OCI-M1 (cell line): ENCODE data around the gene USH1C.

ENCODE experiments used
- DNase-seq: peaks from one replicate; lab custom pipeline; 2025; lab: John Stamatoyannopoulos, UW

The USH1C gene

DNA sequence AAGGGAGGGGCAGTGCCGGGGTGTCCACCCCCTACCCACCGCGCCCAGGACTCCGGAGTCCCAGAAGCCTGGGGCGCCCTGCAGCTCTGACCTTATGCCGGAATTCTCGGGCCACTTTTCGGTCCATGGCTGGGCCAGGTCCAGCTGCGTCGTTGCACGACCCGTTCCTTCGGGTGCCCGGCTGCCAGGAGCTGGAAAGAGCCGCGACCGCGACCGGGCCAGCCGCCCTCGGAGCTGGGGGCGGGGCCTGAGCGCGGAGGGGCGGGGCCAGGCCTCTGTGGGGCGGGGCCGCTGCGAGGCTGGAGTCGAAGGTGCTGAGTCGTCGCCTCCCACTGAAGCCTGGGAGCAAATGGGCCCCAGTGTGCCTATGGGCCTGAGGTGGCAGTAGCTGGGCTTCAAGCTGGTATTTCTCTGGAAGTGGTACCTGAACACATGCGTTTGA, at the start of gene USH1C:
Gene USH1C, minus strand, starts transcription at position 236 of the 442 bp plus-strand sequence. Its CDS starts 109 bp downstream, at position 127.
- peak; percentile 8 for DNase-seq

DNA sequence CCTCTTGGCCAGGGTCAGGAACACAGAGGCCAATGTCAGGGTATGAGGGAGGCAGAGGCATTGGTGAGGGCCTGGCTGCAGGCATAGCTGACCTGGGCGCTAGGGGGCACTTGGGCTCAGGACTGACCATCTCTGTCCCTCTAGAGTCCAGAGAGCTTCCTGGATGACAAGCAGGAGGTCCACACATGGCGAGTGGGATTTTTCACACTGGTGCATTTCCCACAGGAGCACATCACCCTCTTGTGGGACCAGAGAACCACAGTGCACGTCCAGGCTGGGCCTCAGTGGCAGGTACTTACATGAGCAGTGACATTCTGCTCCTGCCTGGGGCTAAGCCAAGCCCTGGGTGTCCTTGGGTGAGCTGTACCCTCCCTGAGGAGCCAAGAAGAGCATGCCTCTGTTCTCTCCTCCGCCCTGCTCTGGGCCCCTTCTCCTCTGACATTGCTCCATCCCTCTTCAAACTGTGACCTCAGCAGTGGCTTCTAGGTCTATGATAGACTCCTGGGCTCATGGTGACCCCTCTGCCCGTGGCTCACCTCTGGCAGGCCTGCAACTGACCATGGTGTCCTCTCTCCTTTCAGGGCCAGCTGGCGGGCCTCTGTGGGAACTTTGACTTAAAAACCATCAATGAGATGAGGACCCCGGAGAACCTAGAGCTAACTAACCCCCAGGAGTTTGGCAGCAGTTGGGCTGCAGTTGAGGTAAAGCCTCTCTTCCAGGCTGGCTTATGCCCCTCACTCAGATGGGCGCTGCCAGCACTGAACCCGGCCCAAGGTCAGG, 49.4 kb upstream of the USH1C start:
- DNase-seq: no peak

DNA sequence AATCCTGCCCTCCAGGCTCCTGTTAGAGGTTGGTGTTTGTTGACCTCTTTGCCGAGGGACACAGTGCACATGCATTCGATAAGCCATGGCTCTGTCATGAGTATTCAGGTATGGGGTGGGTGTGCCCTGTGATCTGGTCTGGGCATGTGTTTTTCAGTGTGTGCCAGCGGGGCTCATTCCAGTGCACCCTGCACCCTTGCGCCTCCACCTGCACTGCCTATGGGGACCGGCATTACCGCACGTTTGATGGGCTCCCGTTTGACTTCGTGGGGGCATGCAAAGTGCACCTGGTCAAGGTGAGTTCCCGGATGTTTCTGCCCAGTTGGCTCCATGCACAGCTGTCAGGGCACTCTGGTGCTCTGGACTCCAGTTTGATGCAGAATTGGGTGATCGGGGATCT, 47.1 kb upstream of the USH1C start:
- DNase-seq: no peak

DNA sequence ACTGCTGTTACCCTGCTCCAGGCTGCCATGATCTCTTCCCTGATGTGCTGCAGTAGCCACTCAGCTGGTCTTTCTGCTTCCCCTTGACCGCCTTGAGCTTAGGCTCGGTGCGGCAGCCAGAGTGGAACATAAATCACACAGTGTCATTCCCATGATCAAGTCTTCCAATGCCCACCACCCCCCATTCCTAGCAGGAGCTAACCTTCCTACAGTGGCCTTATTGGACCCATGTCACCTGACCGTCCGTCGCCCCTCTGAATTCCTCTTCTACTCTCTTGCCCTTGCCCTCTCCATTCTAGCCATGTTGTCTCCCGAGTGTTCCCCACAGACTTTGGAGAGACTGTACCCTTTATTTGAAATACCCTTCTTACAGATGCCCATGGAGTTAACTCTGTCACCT, 46.2 kb upstream of the USH1C start:
- no peak for DNase-seq

DNA sequence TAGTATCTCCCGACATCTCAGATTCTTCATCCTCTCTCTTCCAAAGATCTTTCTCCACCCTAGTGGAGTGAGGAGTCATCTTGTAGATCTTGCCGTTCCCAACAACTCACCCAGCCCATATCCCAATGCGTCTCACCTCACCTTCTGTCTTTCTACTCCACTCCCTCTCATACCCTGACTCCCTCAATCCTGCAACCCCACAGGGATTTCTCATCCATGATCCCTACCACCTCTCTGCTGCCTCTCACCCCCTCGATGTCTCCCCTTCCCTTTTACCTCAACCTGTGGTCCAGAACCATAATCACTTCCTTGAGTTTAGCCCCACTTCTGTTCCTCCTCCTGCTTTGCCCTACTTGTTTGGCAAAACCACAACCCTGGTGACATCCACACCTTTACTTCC, 44.5 kb upstream of the USH1C start:
- no peak for DNase-seq

DNA sequence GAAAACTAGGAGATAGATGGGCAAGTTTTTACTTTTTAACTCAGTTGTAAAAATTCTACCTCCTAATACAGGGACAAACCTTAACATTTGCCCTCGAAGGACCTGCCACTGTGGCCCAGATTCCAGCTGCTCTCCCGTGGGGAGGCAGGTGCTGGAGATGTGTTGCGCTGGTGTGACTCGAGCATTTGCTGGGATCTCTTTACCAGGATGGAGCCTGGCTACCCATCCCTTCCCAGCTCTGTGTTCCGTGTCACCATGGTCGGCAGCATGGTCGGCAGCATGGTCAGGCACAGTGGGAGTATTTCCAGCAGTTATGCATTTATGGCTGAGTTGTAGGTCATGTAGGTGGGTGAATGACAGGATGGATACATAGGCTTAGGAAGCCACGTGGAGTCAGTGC, 44.0 kb upstream of the USH1C start:
- DNase-seq: no peak

GRCh38 chr11:17585911-17586695, 41.9 kb upstream of the USH1C start:
- no peak for DNase-seq

DNA sequence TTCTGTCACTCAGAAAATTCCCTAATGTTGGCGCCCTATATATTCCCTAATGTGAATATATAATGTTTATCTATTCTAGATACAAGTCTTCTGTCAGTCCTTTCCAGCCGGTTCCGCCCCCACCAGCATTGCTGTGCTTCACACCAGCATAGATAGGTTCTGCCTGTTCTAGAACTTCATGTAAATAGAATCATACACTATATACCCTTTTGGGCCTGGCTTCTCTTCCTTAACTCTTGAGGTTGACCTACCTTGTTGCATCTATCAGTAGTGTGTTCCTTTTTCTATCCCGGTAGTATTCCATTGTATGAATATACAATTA, 37.5 kb upstream of the USH1C start:
- no peak for DNase-seq

DNA sequence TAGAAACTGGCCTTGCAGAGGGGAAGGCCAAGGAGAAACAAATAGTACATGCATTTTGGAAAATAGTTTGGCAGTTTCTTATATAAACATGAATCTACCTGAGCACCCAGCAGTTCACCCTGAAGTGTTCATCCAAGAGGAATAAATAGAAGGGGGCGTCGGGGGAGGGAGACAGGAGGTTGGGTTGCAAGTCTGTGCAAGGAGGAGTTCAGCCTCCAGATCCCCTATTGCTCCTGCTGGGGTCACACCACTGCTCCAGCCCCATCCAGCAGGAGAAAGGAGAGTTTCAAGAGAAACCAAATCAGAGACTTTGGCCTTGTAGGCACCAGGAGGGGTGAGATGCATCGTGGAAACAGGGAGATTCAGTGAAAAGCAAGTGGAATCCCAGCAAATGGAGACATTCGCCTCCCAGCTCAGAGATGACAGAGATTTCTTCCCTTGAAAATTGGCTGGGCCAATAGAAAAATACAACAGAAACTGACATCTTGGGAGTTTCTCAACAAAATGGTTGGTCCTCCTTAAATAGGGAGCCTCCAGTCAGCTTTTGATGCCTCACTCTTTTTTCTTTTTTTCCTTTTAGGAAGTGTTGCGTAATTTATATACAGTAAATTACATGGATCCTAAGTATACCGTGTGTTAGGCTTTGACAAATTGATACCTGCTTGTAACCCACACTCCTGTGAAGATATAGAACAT, 37.0 kb upstream of the USH1C start:
- no peak for DNase-seq

DNA sequence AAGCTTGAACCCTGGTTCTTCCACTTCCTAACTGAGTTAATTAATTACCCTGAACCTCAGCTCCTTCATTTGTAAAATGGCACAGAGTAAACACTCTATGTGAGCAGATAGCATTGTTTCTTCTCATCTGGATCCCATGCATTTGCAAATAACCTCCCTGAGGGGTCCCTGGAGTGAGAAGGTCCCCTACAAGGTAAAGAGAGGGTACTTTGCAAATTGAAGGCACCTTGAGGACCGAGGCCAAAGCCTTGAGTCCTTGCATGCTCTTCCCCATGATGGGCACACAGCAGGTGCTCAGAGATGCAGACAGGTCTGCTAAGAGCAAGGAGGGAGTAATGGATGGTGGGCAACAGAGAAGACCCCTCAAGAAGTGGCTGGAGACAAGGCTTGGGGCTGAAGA, 36.1 kb upstream of the USH1C start:
- DNase-seq: peak; percentile 5

- no peak for DNase-seq
Measured at GRCh38 chr11:17579451-17579850, 35.2 kb upstream of the USH1C start.

- DNase-seq: no peak
Measured at GRCh38 chr11:17578958-17579357, 34.7 kb upstream of the USH1C start.

- no peak for DNase-seq
Measured at GRCh38 chr11:17578296-17578695, 34.1 kb upstream of the USH1C start.

DNA sequence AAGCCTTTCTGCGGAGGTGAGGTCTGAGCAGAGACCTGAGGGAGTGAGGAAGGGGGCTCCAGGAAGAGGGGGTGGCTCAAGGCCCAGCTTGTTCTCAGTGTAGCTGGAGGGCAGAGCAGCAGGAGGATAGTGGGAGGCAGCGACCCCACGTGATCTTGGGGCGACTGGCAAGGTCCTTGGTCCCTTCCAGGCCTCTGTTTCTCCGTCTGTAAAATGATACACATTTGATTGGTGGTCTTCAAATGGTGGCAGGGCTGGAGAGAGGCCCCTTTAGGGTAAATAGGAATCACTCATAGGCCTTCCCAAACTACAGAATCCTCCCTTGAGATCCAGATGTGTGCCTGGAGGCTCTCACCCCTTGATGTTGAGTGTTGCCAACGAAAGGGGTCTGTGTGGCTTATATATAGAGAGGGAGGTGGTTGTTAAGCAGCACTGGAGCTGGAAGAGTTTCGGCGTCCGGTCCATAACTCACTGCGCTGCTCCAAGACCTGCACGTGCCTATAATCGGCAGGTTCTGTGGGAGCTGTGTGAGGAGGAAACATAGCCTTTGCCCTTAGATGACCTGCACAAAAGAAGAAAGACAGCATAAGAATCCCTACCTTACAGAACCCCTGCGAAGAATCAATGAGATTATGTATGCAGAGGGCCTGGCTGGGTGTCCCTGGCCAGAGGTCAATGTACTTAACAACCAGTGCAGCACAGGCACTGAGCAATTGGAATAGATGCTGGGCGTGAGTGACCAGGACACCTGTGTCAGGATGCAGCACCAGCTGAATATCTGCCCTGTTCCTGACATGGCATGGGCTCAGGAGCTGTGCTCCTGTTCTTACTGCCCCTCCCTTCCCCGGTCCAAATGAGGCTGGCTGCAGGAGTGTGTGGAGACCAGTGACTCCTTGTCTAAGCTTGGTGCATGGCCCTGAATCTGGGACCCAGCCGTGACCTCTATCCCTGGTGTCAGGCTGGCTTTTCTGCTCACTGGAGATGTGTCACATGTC, 31.5 kb upstream of the USH1C start:
- DNase-seq: no peak

DNA sequence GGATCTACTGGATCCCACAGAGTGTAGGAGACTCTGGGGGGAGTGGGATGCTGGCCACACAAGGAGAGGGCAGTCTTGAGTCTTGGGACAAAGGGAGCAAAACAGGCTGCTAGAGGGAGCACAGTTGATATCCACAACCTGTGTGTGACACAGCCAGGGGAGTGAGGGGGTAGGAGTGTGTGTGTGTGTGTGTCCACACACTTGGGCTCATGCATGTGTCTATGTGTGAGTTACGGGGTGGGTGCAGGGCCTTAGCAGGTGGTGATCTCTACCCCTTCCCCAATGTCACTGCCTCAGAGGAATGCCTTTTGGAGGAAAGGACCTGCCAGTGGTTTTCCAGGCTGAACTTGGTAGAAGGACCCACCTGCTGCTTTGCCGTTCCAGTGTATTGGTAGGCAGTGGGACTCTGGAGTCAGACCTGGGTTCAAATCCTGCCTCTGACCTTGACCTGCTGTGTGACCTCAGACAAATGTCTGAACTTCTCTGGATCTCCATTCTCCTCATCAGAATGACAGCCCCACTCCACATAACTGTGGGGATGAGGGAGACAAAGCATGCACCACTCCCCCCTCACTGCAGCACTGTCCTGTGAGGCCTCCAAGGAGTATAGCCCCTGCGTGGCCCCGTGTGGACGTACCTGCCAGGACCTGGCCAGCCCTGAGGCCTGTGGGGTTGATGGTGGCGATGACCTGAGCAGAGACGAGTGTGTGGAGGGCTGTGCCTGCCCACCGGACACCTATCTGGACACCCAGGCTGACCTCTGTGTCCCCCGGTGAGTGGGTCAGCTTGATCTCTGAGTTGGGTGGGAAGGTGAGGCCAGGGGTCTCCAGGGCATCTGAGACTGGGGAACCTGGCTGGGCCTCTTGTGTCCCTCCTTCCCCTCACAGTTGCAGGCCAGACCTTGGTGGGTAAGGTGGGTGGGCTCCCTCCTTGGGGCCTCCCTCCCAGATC, 30.2 kb upstream of the USH1C start:
- no peak for DNase-seq

- DNase-seq: no peak
Measured at GRCh38 chr11:17573526-17573925, 29.3 kb upstream of the USH1C start.

DNA sequence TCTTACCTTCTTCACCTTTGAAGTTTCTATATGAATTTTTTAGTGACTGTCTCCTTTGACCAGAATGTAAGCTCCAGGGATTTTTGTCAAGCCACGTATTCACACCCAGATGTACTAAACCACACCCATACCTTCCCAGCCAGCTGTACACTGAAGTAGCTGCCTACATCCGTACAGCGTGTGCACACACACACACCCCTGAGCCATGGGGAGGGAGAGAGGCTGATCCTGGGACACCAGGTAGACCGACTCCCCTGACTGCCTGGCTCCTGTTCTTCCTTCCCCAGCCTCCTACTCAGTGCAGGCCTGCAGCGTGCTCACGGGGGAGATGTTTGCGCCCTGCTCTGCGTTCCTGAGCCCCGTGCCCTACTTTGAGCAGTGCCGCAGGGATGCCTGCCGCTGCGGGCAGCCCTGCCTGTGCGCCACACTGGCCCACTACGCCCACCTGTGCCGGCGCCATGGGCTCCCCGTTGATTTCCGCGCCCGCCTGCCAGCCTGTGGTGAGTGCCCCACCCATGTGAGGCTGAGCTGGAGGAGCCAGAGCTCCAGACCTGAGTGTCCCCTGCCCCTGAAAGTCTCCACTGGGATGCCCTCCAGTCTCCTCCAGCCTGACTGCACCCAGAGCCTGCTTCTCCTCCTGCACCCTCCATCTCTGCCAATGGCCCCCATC, 28.7 kb upstream of the USH1C start:
- DNase-seq: no peak

GRCh38 chr11:17572359-17572690, 28.1 kb upstream of the USH1C start:
- peak; percentile 56 for DNase-seq

GRCh38 chr11:17571431-17572358, 27.5 kb upstream of the USH1C start:
- DNase-seq: no peak
